Ishikawa (cell line): ENCODE data around the gene ACAN.

Source experiments
- CEBPB ChIP-seq: IDR thresholded peaks from 2 replicates; pipeline ENCODE4 v1.6.1; 2012
- CREB1 ChIP-seq: IDR thresholded peaks from 2 replicates; pipeline ENCODE4 v1.6.1; 2012; ENCODE audit warnings: low read depth
- EGR1 ChIP-seq: IDR thresholded peaks from 2 replicates; pipeline ENCODE4 v1.6.1; 2012
- EP300 ChIP-seq: IDR thresholded peaks from 2 replicates; pipeline ENCODE4 v1.6.1; 2012; ENCODE audit warnings: borderline replicate concordance
- FOXM1 ChIP-seq: IDR thresholded peaks from 2 replicates; pipeline ENCODE4 v1.6.1; 2012; ENCODE audit warnings: low read depth, borderline replicate concordance
- MAX ChIP-seq: IDR thresholded peaks from 2 replicates; pipeline ENCODE4 v1.6.1; 2012
- NFIC ChIP-seq: IDR thresholded peaks from 2 replicates; pipeline ENCODE4 v1.6.1; 2012
- RAD21 ChIP-seq: IDR thresholded peaks from 2 replicates; pipeline ENCODE4 v1.6.1; 2012; ENCODE audit warnings: low read depth
- REST ChIP-seq: IDR thresholded peaks from 2 replicates; pipeline ENCODE4 v1.6.1; 2012; ENCODE audit warnings: low read depth, mild to moderate bottlenecking
- TAF1 ChIP-seq: IDR thresholded peaks from 2 replicates; pipeline ENCODE4 v1.6.1; 2012; ENCODE audit warnings: low read depth, mild to moderate bottlenecking
- TCF12 ChIP-seq: IDR thresholded peaks from 2 replicates; pipeline ENCODE4 v1.6.1; 2012; ENCODE audit warnings: low read depth
- TEAD4 ChIP-seq: IDR thresholded peaks from 2 replicates; pipeline ENCODE4 v1.6.1; 2012
- YY1 ChIP-seq: IDR thresholded peaks from 2 replicates; pipeline ENCODE4 v1.6.1; 2012; ENCODE audit warnings: low read depth
- ZBTB7A ChIP-seq: IDR thresholded peaks from 2 replicates; pipeline ENCODE4 v1.6.1; 2012; ENCODE audit warnings: low read depth
- TF ChIP-seq, protein P1 (sequence below): IDR thresholded peaks from 2 replicates; pipeline ENCODE4 v1.6.1; 2012

Gene ACAN

GRCh38 chr15:88769161-88769971 is 33.9 kb upstream of the ACAN start:
- TF ChIP-seq CREB1 (no peak), ZBTB7A (no peak), NFIC (no peak), EGR1 (no peak), FOXM1 (no peak), TAF1 (no peak), TCF12 (no peak), REST (no peak), CEBPB (no peak), RAD21 (no peak), YY1 (no peak), TEAD4 (no peak), EP300 (no peak)
- TF ChIP-seq, protein P1, sequence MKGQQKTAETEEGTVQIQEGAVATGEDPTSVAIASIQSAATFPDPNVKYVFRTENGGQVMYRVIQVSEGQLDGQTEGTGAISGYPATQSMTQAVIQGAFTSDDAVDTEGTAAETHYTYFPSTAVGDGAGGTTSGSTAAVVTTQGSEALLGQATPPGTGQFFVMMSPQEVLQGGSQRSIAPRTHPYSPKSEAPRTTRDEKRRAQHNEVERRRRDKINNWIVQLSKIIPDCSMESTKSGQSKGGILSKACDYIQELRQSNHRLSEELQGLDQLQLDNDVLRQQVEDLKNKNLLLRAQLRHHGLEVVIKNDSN: no peak

DNA sequence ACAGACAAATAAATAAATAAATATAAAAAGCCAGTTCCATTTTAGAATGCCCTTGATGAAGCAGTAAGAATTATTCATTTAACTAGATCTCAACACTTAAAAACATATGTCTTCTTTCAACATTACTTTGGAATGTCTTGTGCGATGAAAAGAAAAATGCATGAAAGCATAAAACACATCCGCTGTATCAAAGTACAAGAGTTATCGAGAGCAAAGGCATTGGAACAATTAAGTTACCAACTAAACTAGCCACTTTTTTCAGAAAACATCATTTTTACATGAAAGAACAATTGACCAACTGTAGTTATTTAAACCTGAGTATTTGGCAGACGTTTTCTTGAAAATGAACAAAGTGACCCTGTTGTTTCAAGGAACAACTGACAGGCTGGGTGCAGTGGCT is 27.5 kb upstream of the ACAN start:
- no peak for TF ChIP-seq EP300
- TF ChIP-seq, protein P1: no peak
- TF ChIP-seq ZBTB7A: no peak
- TF ChIP-seq CREB1: no peak
- no peak for TF ChIP-seq YY1
- no peak for TF ChIP-seq FOXM1
- TF ChIP-seq NFIC: no peak
- no peak for TF ChIP-seq EGR1
- no peak for TF ChIP-seq MAX
- TF ChIP-seq TCF12: no peak

DNA sequence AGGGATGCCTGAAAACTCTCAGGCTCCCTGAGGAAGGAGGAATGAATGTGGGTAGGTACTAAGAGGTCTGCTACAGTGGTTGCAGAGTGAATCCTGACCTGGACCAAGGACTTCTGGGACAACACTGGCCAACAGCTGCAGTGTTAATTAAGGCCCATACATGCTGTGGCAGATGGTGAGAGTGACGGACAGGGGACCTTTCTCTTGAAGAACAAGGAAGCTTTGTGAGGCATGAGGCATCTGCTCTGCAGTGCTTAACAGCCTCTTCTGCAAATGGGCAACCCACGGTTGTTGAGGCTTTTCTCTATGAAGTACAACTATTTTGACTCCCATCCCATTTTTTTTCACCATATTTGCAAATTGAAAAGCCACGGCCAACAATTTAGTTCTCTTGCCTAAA is 26.6 kb upstream of the ACAN start:
- TF ChIP-seq TCF12: no peak
- TF ChIP-seq MAX: no peak
- TF ChIP-seq YY1: no peak
- TF ChIP-seq REST: no peak
- no peak for TF ChIP-seq RAD21
- no peak for TF ChIP-seq TAF1
- no peak for TF ChIP-seq CEBPB
- TF ChIP-seq EGR1: no peak
- no peak for TF ChIP-seq FOXM1
- no peak for TF ChIP-seq ZBTB7A
- TF ChIP-seq, protein P1: no peak
- no peak for TF ChIP-seq EP300
- TF ChIP-seq CREB1: no peak
- TF ChIP-seq NFIC: no peak
- no peak for TF ChIP-seq TEAD4

GRCh38 chr15:88779944-88780343 is 23.3 kb upstream of the ACAN start:
- TF ChIP-seq, protein P1: no peak
- TF ChIP-seq NFIC: no peak
- no peak for TF ChIP-seq TAF1
- no peak for TF ChIP-seq YY1
- no peak for TF ChIP-seq EGR1
- TF ChIP-seq CREB1: no peak
- TF ChIP-seq TEAD4: no peak
- TF ChIP-seq EP300: no peak
- TF ChIP-seq ZBTB7A: no peak
- no peak for TF ChIP-seq CEBPB
- no peak for TF ChIP-seq MAX
- TF ChIP-seq RAD21: no peak
